LNCAP (cell line): ENCODE results near the gene CAMTA1.

Experiments
- TF ChIP-seq, protein P1 (sequence below): fragments of 450-650 bp; IDR thresholded peaks from 2 replicates; pipeline ENCODE4 v1.5.1; 2017; ENCODE audit warnings: mild to moderate bottlenecking

Gene CAMTA1

DNA sequence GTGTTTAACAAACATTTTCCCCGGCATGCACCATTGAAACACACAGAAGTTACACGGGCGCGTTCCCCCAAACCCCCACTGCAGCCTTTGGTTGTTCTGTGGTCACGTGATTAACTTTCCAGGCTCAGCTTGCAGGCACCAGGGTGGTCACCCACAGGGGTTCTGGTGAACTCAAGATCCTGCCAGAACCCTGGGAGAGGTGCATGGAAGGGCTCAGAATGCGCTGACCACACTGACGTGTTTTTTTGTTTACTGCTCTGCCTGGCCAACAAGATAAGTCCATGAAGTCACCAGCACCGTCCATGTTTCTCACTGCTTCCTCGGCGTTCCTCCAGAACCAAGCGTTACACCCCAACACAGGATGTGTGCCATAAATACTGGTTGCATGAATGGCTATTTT lies 756.4 kb downstream of the CAMTA1 start:
- TF ChIP-seq, protein P1, sequence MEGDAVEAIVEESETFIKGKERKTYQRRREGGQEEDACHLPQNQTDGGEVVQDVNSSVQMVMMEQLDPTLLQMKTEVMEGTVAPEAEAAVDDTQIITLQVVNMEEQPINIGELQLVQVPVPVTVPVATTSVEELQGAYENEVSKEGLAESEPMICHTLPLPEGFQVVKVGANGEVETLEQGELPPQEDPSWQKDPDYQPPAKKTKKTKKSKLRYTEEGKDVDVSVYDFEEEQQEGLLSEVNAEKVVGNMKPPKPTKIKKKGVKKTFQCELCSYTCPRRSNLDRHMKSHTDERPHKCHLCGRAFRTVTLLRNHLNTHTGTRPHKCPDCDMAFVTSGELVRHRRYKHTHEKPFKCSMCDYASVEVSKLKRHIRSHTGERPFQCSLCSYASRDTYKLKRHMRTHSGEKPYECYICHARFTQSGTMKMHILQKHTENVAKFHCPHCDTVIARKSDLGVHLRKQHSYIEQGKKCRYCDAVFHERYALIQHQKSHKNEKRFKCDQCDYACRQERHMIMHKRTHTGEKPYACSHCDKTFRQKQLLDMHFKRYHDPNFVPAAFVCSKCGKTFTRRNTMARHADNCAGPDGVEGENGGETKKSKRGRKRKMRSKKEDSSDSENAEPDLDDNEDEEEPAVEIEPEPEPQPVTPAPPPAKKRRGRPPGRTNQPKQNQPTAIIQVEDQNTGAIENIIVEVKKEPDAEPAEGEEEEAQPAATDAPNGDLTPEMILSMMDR, result no peak

DNA sequence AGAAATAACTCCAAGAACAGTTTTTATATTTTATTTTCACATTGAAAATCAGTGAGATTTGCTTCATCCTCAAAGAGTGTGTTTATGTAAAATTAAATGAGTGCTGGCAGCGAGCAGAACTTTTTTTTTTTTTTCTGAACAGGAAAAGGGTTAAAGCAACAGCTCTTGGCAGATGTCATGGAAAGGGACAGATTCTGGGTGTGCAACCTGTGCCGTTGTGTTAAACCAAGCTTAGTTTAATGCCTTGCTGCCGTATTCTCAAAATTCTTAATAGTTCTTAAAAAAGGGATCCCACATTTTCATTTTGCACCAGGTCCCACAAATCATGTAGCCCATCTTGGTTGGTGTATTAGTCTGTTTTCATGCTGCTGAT lies 758.5 kb downstream of the CAMTA1 start:
- TF ChIP-seq, protein P1, result no peak

DNA sequence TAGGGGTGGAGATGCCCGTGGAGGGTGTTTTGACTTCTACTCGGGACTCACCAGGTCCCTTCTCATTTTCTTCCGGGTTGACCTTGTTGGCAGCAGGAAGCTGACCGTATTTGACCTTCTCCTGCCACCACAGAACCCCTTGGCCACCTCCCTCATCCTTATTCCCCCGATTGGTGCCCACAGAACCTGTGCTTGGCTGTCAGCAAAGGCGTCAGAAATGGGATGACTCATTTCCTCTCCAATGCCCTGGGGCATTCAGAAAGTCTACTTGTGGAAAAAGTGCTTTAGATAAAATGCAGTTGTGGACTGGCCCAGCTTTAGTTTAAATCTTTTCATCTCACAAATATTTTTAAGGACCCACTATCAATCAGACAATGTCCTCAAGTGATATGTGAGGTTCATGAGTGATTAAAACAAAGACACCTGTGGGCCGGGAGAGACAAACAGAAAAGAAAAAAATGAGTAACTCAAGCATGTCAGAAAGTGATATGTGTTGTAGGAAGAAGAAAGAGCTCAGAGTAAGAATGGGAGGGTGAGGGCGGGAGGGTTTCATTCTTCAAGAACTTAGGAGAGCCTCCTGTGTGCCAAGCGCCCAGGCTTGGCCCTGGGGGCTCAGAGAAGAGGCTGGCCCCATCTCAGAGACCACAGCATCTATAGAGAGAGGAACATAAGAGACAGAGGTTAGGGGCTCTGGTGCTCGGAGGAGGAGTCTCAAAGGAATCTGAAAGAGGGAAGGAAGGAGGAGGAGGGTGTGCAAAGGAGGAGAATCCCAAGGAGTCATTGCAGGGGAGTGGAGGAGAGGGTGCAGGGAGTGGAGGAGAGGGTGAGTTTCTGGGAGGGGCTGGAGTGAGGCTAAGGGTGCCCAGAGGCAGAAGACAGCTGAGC lies 764.3 kb downstream of the CAMTA1 start:
- TF ChIP-seq, protein P1, result no peak

DNA sequence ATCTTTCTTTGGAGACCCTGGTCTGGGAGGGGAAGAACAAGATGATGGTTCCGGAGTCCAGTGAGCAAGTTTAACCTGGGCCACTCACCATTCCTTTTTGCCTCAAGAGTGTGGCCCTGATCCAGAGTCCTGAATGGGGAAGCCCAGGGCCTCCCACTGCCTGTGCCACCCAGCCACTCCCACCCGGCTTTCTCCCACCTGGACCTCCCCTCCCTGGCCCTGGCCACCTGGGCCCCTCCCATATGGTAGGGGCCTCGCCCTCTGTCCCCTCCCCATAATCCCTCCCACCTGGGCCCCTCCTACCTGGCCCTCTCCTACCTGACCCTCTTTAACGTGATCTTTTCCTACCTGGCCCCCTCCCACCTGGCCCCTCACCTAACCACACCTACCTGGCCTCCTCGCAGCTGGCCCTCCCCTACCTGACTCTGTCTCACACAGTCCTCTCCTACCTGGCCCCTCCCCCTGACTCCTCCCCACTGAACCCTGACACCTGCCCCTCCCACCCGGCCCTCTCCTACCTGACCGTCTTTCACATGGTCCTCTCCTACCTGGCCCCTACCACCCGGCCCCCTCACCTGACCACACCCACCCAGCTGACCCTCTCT lies 765.1 kb downstream of the CAMTA1 start:
- TF ChIP-seq, protein P1, result no peak

DNA sequence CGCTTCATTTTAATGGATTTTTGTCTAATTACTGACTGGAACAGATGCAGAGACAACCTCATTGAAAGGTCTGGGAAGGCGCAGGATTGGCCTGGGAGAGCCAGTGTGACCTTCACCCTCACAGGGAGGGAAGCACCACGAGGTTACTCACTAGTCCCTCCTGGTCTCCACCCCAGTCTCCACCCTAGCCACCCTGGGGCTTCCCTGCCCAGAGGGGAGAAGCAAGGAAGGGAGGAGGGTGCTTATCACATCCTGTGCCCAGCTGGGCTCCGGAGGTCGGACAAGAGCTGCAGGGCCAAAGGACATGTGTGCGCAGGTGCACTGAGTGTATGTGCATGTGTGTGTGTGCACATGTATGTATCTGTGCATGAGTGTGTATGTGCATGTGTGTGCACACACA lies 765.7 kb downstream of the CAMTA1 start:
- TF ChIP-seq, protein P1, result no peak

DNA sequence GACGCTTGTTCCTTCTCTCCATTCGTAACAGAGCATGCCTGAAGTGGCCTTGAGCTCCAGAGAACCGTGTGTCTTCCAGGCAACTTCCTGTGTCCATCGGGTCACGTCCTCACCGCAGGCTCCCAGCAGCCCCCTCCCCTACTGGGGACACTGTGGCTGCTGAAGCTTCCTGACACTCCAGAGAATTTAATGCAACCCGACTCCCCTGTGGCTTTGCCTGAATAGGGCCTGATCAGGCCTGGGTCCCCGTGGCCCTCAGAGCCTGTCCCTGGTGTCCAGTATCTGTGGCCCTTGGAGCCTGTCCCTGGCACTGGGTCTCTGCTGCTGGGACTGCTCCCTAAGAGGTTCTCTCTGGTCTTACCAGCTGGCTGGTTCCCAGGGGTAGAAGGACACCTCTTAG lies 766.2 kb downstream of the CAMTA1 start:
- TF ChIP-seq, protein P1, result no peak

DNA sequence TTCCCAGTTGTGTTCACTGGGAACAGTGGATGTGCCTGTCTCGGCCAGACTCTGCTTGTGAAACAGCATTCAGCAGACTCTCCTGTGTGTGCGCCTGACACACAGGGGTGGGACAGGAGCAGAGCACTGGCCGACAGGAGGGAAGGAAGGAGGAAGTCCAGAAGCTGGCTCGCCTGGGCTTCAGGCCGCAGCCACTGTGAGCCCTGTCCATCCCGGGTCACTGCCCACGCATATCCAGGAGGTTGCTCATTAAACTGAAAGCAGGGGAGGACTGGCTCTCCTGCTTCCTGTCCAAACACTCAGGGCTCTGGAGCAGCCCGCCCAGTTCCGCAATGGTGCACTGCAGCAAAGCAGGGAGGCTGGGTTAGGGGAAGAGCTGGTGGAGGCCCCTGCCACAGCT lies 767.1 kb downstream of the CAMTA1 start:
- TF ChIP-seq, protein P1, result no peak
